Stimulated activated CD4-positive, alpha-beta T cell treated with anti-CD3 and anti-CD28 coated beads, Interleukin-12 subunit alpha, Interleukin-12 subunit beta, amount 100 ng/mL, for 24 hours (primary cell): Measurements from ENCODE around the gene COTL1.

Source experiments
- DNase-seq, 2 experiments: peaks; one replicate each; pipeline ENCODE4 v3.0.0-alpha.2; 2020; ENCODE audit warnings: low read depth in 2 of 2

The COTL1 gene

DNA sequence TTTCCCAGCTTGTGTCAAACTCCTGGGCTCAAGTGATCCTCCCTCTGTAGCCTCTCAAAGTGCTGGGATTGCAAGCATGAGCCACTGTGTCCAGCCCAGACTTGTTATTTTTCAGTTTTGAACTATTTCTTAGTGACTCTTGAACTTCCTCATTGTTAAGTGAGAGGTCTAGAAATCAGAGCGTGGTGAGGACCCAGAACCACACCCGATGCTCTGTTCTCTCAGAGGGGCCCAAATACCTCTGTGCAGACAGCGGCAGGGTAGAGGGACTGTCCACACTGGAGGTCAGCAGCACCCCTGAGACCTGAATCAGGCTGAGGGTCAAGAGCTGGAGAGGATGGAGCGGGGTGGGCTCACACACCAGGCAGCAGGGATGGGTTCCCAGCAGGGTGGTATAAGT, 65.7 kb downstream of the COTL1 start:
- DNase-seq: no peak

DNA sequence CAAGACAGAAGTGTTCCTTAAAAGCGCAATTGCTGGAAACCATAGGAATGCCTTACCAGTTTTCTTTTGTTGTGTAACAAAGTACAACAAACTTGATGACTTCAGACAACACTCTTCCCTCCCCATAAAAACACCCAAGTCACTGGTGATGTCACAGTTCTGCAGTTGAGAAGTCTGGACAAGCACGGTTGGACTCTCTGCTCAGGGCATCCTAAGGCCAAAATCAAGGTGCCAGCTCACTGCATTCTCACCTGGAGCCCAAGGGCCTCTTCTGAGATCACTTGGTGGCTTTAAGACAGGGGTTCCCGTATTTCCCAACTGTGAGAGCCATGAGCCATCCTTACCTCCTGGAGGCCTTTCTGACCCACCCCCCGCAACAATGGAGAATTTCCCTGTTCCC, 67.8 kb downstream of the COTL1 start:
- no peak for DNase-seq

GRCh38 chr16:84548971-84549844, 68.7 kb downstream of the COTL1 start:
- DNase-seq: peak; percentile 17 to 44

DNA sequence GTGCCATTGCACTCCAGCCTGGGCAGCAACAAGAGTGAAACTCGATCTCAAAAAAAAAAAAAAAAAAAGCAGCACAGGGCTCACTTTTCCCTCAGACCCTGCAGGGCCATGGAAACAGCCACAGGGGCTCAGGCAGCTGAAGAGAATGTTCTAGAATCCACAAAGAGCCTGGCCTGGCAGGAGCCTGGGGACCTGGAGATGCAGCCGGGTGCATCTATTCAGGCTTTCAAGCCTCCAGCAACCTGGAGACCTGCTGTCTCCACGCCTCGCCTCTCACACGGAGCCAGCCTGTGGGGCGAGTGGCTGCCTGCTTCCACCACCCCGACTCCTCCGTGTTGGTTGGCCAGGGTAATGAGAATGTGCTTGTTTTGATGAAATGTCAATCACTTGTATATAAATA, 69.4 kb downstream of the COTL1 start:
- no peak for DNase-seq

- peak in 1 of 2 experiments; percentile 55 for DNase-seq
These were observed 70.3 kb downstream of the COTL1 start for GRCh38 chr16:84547546-84548061.

GRCh38 chr16:84546669-84547545, 71.0 kb downstream of the COTL1 start:
- DNase-seq: no peak

- DNase-seq: no peak
These were observed 72.7 kb downstream of the COTL1 start for GRCh38 chr16:84545114-84545737.

GRCh38 chr16:84544031-84544773, 73.7 kb downstream of the COTL1 start:
- no peak for DNase-seq

GRCh38 chr16:84543253-84543652, 74.6 kb downstream of the COTL1 start:
- no peak for DNase-seq

DNA sequence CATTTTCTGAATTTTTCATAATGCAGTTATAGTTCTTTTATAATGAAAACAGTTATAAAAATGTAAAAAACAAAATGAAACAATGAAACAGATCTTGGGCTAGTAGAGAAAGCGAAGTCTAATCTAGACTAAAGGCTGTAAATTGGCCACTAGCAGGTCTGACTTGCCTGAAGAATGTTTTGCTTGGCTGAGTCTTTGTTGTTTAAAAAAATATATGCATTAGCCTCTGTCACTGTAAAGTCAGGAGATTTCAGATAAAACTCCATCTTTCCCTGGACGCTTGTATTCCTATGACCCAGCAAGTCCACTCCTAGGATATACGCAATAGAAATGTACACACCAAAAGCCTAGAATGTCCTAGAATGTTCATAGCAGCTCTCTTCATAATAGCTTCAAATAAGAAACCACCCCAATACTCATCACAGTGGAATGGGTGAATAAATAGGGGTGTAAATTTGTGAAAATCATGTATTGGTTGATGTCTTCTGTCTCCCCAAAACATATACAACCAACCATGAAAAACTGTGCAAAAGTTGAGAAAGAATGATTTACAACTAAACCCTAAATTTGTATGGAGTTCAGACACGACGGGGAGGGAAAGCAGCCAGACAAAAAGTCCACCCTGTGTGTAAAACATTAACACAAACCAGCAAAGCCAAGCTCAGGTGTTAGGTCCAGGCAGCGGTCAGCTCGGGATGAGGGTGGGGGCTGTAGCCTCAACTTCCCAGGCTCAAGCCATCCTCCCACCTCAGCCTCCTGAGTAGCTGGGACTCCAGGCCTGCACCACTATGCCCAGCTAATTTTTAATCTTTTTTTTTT, 75.7 kb downstream of the COTL1 start:
- DNase-seq: no peak

GRCh38 chr16:84540194-84540593, 77.7 kb downstream of the COTL1 start:
- DNase-seq: no peak

- no peak for DNase-seq
These were observed 79.5 kb downstream of the COTL1 start for GRCh38 chr16:84538222-84538840.

GRCh38 chr16:84537491-84538151, 80.3 kb downstream of the COTL1 start:
- no peak for DNase-seq

DNA sequence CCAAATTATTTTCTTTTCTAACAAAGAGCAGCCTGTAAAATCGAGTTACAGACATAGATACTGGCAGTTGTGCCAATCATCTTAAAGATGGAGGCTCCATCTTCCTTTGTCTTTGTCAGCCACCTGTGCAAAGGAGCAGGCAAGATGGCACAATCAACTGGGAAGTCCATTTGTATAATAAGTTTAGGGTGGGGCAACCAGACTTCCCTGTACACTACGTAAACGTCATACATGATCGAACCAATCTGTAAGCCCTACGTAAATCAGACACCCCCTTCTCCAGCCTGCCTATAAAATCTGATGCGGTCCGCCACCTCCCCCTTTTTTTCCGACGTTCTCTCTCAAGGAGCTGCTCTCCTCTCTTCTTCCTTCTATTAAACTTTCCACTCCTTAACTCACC, 82.0 kb downstream of the COTL1 start:
- no peak for DNase-seq

DNA sequence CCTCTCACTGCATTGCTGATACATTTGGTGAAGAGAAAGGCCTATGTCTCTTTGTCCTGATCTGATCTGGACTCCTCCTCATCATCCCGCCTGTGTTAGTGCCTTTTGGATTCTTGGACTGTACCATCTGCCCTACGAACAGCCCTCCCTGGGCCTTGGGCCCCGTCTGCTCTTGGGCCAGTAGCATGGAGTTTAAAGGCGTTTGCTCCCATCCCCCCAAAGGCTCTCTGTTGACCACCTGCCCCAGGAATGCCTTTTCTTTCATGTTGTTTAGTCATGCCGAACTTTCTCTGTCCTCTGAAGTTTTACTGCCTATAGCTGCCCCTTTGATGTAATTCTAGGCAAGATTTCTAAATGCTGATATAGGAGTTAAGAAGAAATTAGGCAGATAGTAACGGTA, 82.5 kb downstream of the COTL1 start:
- DNase-seq: no peak

GRCh38 chr16:84534815-84535214, 83.1 kb downstream of the COTL1 start:
- no peak for DNase-seq

- DNase-seq: no peak
These were observed 84.9 kb downstream of the COTL1 start for GRCh38 chr16:84532855-84533486.

- DNase-seq: no peak
These were observed 85.6 kb downstream of the COTL1 start for GRCh38 chr16:84532291-84532724.

DNA sequence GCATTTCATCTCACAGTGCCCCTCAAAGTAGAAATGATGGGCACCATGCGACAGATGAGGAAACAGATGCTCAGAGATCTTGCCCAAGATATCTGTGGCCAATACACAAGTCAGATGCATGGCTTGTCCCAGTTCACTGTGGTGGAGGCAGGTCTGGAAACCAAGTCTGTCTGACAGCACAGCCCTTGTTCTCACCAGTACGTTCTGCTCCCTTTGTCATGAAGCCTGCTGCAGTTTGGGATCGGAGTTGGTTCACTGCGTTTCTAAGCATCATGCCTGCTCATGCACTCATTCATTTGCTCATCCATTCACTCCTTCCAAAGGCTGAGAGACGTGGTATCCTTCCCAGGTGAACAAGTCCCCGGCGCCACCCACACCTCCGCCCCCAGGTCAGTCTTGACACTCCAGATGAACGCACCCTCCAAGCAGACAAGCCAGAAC, 86.2 kb downstream of the COTL1 start:
- DNase-seq: no peak
